Testis (tissue), 2 donors: Measurements from ENCODE around the gene UGT1A5.
"Not testable (repeated sequence)": the region's sequence is repeated elsewhere in the genome, so short reads cannot be mapped to it uniquely, and the experiment has no call there.

ENCODE experiments used
- POLR2A ChIP-seq: fragments of 450-650 bp; IDR thresholded peaks from one replicate; pipeline ENCODE4 v1.6.1; 2017; ENCODE audit warnings: antibody characterized with exemption, mild to moderate bottlenecking, moderate library complexity
- TF ChIP-seq, protein P1 (sequence below), 3 experiments: fragments of 450-650 bp in 2 of 3; fragments of 200-600 bp in 1 of 3; sonication (generic) in 1 of 3; IDR thresholded peaks; one replicate each; pipeline ENCODE4 v1.5.1; 2016 to 2019; ENCODE audit warnings: antibody characterized with exemption in 3 of 3, mild to moderate bottlenecking in 2 of 3, moderate library complexity in 1 of 3

- TF ChIP-seq, protein P1, sequence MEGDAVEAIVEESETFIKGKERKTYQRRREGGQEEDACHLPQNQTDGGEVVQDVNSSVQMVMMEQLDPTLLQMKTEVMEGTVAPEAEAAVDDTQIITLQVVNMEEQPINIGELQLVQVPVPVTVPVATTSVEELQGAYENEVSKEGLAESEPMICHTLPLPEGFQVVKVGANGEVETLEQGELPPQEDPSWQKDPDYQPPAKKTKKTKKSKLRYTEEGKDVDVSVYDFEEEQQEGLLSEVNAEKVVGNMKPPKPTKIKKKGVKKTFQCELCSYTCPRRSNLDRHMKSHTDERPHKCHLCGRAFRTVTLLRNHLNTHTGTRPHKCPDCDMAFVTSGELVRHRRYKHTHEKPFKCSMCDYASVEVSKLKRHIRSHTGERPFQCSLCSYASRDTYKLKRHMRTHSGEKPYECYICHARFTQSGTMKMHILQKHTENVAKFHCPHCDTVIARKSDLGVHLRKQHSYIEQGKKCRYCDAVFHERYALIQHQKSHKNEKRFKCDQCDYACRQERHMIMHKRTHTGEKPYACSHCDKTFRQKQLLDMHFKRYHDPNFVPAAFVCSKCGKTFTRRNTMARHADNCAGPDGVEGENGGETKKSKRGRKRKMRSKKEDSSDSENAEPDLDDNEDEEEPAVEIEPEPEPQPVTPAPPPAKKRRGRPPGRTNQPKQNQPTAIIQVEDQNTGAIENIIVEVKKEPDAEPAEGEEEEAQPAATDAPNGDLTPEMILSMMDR (IDR thresholded peaks at IDR 0.05), result not testable (repeated sequence)
- not testable (repeated sequence) for TF ChIP-seq POLR2A
Observed at GRCh38 chr2:233700842-233701241, 11.9 kb upstream of the UGT1A5 start.
